Tibial nerve (tissue), 4 donors: ENCODE data around the gene PIP5K1B. TPM values are rescaled to one million over a fixed set of nuclear protein-coding genes. Genes with fewer than 3 reads are reported as not detected.

Experiments used
- DNase-seq, 2 donors: peaks; one replicate each; pipeline ENCODE4 v3.0.0-alpha.2; 2019; ENCODE audit warnings: low spot score in 2 of 2
- H3K27ac ChIP-seq, 4 donors: fragments of 200-600 bp; sonication (generic) in 3 of 4; one replicate each; pipeline ENCODE4 v1.5.1; 2017 to 2019; ENCODE audit warnings: mild to moderate bottlenecking in 1 of 4
- H3K27me3 ChIP-seq, 2 donors: fragments of 200-600 bp; sonication (generic) in 1 of 2; one replicate each; pipeline versions ENCODE4 v1.5.1 to v1.6.0; 2017 to 2019
- H3K36me3 ChIP-seq, 3 donors: fragments of 200-600 bp; sonication (generic); one replicate each; pipeline ENCODE4 v1.5.1; 2018 to 2019
- H3K4me1 ChIP-seq, 4 donors: fragments of 200-600 bp; sonication (generic) in 3 of 4; one replicate each; pipeline ENCODE4 v1.5.1; 2017 to 2019
- H3K4me3 ChIP-seq, 4 donors: fragments of 200-600 bp; sonication (generic) in 3 of 4; one replicate each; pipeline ENCODE4 v1.5.1; 2017 to 2019; ENCODE audit warnings: mild to moderate bottlenecking in 1 of 4, moderate library complexity in 1 of 4
- H3K9me3 ChIP-seq, 4 donors: fragments of 200-600 bp; sonication (generic) in 3 of 4; one replicate each; pipeline ENCODE4 v1.5.1; 2017 to 2019
- EP300 ChIP-seq, 2 donors: sonication (generic); formaldehyde crosslinking; IDR thresholded peaks; one replicate each; pipeline ENCODE4 v1.6.1; 2017; ENCODE audit warnings: antibody characterized with exemption in 2 of 2, mild to moderate bottlenecking in 1 of 2
- POLR2A ChIP-seq, 2 donors: fragments of 450-650 bp; IDR thresholded peaks; one replicate each; pipeline ENCODE4 v1.6.1; 2017; ENCODE audit warnings: antibody characterized with exemption in 2 of 2, mild to moderate bottlenecking in 2 of 2, moderate library complexity in 2 of 2
- WGBS, 2 donors: methylation state at CpG; one replicate each; pipeline ENCODE4 v1.1.5; 2018; 5-methylcytosine and 5-hydroxymethylcytosine counted together
- total RNA-seq, 4 donors: library from RNA; depleted of rRNA; stranded (reverse); fragments of >200 nt; gene quantifications; one replicate each; pipeline ENCODE4 v1.1.0, GENCODE V29; 2016
- TF ChIP-seq, protein P1 (sequence below), 5 experiments: fragments of 200-600 bp in 3 of 5; fragments of 450-650 bp in 2 of 5; sonication (generic) in 3 of 5; IDR thresholded peaks; one replicate each; pipeline ENCODE4 v1.5.1; 2016 to 2019; ENCODE audit warnings: antibody characterized with exemption in 5 of 5, mild to moderate bottlenecking in 3 of 5, moderate library complexity in 2 of 5

PIP5K1B gene
- total RNA-seq, 4 donors from 2014 or later = 0.20 to 6.8 (median 3.5) TPM

DNA sequence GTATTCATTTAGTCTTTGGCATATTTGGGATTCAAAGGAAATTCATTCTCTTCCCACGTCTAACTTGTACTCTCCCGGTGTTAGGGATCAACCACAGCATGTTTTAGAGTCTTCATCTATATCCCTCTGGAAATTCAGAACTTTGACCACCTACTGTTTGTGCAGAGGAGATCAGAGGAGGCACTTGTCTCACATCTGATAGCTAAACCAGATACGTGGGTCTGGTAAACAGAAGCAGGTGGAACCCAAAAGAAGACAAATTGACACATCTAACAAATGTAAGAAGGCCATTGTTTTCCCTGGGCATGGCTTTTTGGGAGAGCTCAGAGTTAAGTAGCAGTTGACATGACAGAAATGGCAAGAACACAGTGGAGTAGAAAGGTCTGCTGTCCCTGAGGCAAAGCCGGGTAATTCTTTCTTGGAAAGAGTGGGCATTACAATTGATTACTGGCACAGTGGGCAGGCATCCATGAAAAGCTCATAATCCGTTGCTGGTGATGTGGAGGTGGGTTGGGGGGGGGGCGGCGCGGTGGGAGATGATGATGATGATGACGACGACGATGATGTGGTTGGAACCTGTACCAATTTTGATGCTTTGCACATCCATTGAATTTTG, 27.5 kb downstream of the PIP5K1B start:
- Histone ChIP-seq H3K36me3 (no peaks in the 10 kb centered on the region), H3K27ac (no peak overlapping the region), H3K27me3 (no peaks in the 10 kb centered on the region), H3K4me3 (no peak overlapping the region), H3K4me1 (no peaks in the 10 kb centered on the region), H3K9me3 (no peaks in the 10 kb centered on the region)
- TF ChIP-seq, protein P1, sequence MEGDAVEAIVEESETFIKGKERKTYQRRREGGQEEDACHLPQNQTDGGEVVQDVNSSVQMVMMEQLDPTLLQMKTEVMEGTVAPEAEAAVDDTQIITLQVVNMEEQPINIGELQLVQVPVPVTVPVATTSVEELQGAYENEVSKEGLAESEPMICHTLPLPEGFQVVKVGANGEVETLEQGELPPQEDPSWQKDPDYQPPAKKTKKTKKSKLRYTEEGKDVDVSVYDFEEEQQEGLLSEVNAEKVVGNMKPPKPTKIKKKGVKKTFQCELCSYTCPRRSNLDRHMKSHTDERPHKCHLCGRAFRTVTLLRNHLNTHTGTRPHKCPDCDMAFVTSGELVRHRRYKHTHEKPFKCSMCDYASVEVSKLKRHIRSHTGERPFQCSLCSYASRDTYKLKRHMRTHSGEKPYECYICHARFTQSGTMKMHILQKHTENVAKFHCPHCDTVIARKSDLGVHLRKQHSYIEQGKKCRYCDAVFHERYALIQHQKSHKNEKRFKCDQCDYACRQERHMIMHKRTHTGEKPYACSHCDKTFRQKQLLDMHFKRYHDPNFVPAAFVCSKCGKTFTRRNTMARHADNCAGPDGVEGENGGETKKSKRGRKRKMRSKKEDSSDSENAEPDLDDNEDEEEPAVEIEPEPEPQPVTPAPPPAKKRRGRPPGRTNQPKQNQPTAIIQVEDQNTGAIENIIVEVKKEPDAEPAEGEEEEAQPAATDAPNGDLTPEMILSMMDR (IDR thresholded peaks at IDR 0.05) = no peak
- TF ChIP-seq POLR2A (IDR thresholded peaks at IDR 0.05) (no peak), EP300 (IDR thresholded peaks at IDR 0.05) (no peak)
- no peak for DNase-seq
- WGBS, 2 donors = 86 to 88% methylated on average over 11 of the region's 11 CpGs

DNA sequence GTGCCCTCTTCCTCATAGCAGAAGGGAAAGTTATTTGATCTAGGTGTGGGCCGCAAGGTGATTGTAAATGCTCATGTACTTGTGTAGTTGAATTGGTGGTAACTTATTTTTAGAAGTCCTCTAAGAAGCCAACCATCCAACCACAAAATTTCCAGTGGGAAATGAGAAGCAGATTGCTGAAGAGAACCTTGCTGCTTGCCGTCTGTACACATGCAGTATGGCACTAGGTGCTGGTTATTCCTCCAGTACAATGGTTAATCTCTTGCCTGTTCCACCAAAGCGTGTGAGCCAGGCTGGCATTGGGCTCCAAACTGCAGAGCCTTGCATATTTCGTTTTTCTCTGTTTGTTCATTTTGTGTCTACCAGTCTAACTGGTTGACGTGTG, 28.0 kb downstream of the PIP5K1B start:
- Histone ChIP-seq H3K4me1 (no peaks in the 10 kb centered on the region), H3K27me3 (no peaks in the 10 kb centered on the region), H3K9me3 (no peaks in the 10 kb centered on the region), H3K27ac (no peak overlapping the region), H3K4me3 (no peak overlapping the region), H3K36me3 (no peaks in the 10 kb centered on the region)
- 70 to 78% methylated on average over 5 of the region's 5 CpGs for WGBS, 2 donors
- TF ChIP-seq, protein P1 (IDR thresholded peaks at IDR 0.05) = no peak
- TF ChIP-seq EP300 (IDR thresholded peaks at IDR 0.05) = no peak
- no peak for TF ChIP-seq POLR2A (IDR thresholded peaks at IDR 0.05)
- no peak for DNase-seq

DNA sequence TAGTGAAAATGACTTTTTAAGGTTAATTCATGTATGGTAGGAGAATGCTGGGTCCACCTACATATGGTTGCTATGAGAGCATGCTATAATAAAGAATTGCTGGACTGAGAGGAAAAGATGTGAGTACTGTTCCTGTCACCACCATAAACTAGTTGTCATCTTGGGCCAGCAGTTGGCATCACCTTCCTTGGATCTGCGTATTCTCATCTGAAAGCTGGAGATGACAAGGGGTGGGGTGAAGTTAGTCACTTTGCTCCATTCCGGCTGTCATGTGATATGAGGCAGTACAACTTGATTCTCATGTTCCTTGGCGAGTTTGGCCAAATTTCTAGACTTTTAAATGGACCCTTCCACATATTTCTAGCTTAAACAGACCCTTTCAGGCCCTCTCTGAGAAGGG, 33.3 kb downstream of the PIP5K1B start:
- H3K36me3 ChIP-seq = no peaks in the 10 kb centered on the region
- no peak overlapping the region for H3K4me3 ChIP-seq
- H3K4me1 ChIP-seq = no peaks in the 10 kb centered on the region
- WGBS, 2 donors = 83 to 89% methylated on average over 3 of the region's 3 CpGs
- H3K9me3 ChIP-seq = no peaks in the 10 kb centered on the region
- H3K27me3 ChIP-seq = no peaks in the 10 kb centered on the region
- no peak for DNase-seq
- TF ChIP-seq, protein P1 (IDR thresholded peaks at IDR 0.05) = no peak
- no peak for TF ChIP-seq EP300 (IDR thresholded peaks at IDR 0.05)
- no peak for TF ChIP-seq POLR2A (IDR thresholded peaks at IDR 0.05)
- no peak overlapping the region for H3K27ac ChIP-seq

DNA sequence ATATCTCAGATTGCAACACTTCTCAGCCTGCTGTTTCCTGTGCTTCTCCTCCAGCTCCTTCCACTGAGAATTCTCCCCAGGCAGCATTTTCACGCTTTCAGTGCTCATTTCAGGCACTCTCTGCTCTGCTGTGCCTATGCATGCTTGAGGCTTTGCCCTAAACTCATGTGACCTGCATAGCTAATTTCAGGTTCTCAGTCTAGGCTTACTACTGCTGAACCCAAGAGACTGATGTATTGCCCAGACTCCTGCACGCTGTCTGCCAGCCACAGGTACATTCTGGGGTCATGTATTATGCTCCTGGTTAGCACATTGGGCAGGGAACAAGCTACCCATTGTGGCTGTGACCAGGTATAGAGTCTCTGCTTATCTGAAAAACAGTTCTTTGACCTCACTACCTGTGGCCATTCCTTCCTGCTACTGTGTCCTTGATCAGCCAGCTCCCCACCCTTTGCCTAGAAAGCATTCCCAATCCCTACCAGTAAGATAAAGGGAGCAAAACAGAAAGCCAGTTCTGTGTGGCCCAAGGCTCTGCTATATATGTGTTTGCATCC, 34.7 kb downstream of the PIP5K1B start:
- H3K4me3 ChIP-seq = no peak overlapping the region
- H3K27me3 ChIP-seq = no peaks in the 10 kb centered on the region
- WGBS, 2 donors = 52 to 58% methylated on average over 2 of the region's 2 CpGs
- no peak overlapping the region for H3K27ac ChIP-seq
- H3K36me3 ChIP-seq = no peaks in the 10 kb centered on the region
- H3K4me1 ChIP-seq = no peaks in the 10 kb centered on the region
- H3K9me3 ChIP-seq = no peaks in the 10 kb centered on the region
- no peak for DNase-seq
- TF ChIP-seq, protein P1 (IDR thresholded peaks at IDR 0.05) = no peak
- TF ChIP-seq EP300 (IDR thresholded peaks at IDR 0.05) (no peak), POLR2A (IDR thresholded peaks at IDR 0.05) (no peak)

DNA sequence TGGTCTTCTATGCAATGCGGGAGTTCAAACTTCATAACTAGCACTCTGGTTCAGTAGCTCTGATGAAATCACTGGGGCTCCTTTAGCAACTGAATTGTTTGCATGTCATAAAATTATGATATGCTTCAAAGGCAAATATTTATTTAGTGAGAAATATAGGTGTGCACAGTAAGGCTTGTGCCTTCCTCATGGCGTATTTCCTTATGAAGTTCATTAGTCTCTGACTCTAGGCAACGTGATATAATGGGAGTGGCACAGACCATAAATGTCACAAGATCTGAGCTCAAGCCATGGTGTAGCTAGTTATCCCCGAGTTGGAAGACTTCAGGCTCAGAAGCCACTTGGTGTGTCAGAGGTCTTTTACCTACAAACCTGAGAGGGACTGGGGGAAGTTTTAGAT, 35.5 kb downstream of the PIP5K1B start:
- no peaks in the 10 kb centered on the region for H3K27me3 ChIP-seq
- no peaks in the 10 kb centered on the region for H3K9me3 ChIP-seq
- no peaks in the 10 kb centered on the region for H3K4me1 ChIP-seq
- TF ChIP-seq, protein P1 (IDR thresholded peaks at IDR 0.05) = no peak
- no peak for TF ChIP-seq POLR2A (IDR thresholded peaks at IDR 0.05)
- TF ChIP-seq EP300 (IDR thresholded peaks at IDR 0.05) = no peak
- 74 to 75% methylated on average over 4 of the region's 4 CpGs for WGBS, 2 donors
- DNase-seq = no peak
- no peaks in the 10 kb centered on the region for H3K36me3 ChIP-seq
- no peak overlapping the region for H3K4me3 ChIP-seq
- peak overlapping the region in 1 of 4 donors; percentile 19 for H3K27ac ChIP-seq
